ENCODE measurements around the gene EXOC4. TPM values are rescaled to one million over a fixed set of nuclear protein-coding genes. Genes with fewer than 3 reads are reported as not detected.

The EXOC4 gene
- total and polyA plus RNA-seq, 2 of the 8 experiments (the other 6 are each of a cell fraction or from before 2014, with no cell fraction given): 27.0 to 67.3 TPM

- no peak overlapping the region for H3K4me3 ChIP-seq (ENCODE audit: extremely low read depth in 1 of 4, insufficient read depth in 2 of 4, low read depth in 3 of 4, low read length in 4 of 4)
- H3K36me3 ChIP-seq (ENCODE audit: control insufficient read depth in 2 of 4, insufficient read depth in 4 of 4, low read length in 3 of 4): no peaks in the 10 kb centered on the region
- H3K9ac ChIP-seq (replicated peaks in 1 of 4; ENCODE audit: extremely low read depth in 1 of 4, low read depth in 3 of 4, low read length in 3 of 4): no peak overlapping the region
- H3K9me3 ChIP-seq (ENCODE audit: insufficient read depth in 2 of 2, low read depth in 1 of 2, low read length in 1 of 2): no peaks in the 10 kb centered on the region
- no peak overlapping the region for H2AFZ ChIP-seq (ENCODE audit: low read length)
- H3K4me1 ChIP-seq (replicated peaks in 1 of 4; ENCODE audit: control insufficient read depth in 3 of 4, insufficient read depth in 4 of 4, low read length in 3 of 4): no peaks in the 10 kb centered on the region
- H3K4ac ChIP-seq (replicated peaks; ENCODE audit: insufficient read length, low read depth, low read length): no peak overlapping the region
- H3K18ac ChIP-seq (ENCODE audit: extremely low read depth, low read length): no peak overlapping the region
- ChIA-PET POLR2A (ENCODE audit: partially characterized antibody) (no interaction called here), CTCF (ENCODE audit: partially characterized antibody) (interaction anchor here (1.1 to 2.7 kb wide), 2 partner anchors 11 to 15 kb away, joined by 8 to 9 read pairs; no protein-coding TSS in a partner anchor)
- H3K23me2 ChIP-seq (ENCODE audit: low read depth, low read length): no peaks in the 10 kb centered on the region
- H4K8ac ChIP-seq (ENCODE audit: extremely low read depth, insufficient read depth, low read length): no peak overlapping the region
- H3K79me2 ChIP-seq (ENCODE audit: control insufficient read depth in 1 of 2, insufficient read depth in 2 of 2, low read length in 2 of 2): no peaks in the 10 kb centered on the region
- no peaks in the 10 kb centered on the region for H3K79me1 ChIP-seq (ENCODE audit: low read depth, low read length)
- H3K4me2 ChIP-seq (ENCODE audit: insufficient read depth in 1 of 2, low read depth in 2 of 2, low read length in 2 of 2): no peak overlapping the region
- no peak overlapping the region for H2BK12ac ChIP-seq (ENCODE audit: low read depth, low read length)
- H2BK120ac ChIP-seq (replicated peaks; ENCODE audit: low read depth, low read length): no peak overlapping the region
- H4K20me1 ChIP-seq (replicated peaks in 1 of 2; ENCODE audit: control insufficient read depth in 1 of 2, insufficient read depth in 2 of 2, low read length in 2 of 2): no peaks in the 10 kb centered on the region
- H2AK5ac ChIP-seq (ENCODE audit: low read depth, low read length): no peak overlapping the region
- H4K5ac ChIP-seq (ENCODE audit: insufficient read length, low read depth, low read length): no peak overlapping the region
- H3K27ac ChIP-seq (ENCODE audit: low read depth, low read length): no peak overlapping the region
- no peak overlapping the region for H3K56ac ChIP-seq (replicated peaks; ENCODE audit: insufficient read length, low read depth, low read length)
- H3K27me3 ChIP-seq (replicated peaks in 1 of 4; ENCODE audit: control insufficient read depth in 3 of 4, extremely low read depth in 1 of 4, insufficient read depth in 3 of 4, low read length in 3 of 4): no peaks in the 10 kb centered on the region
- H3K14ac ChIP-seq (ENCODE audit: insufficient read length): no peak overlapping the region
- DNase-seq (ENCODE audit: low read depth in 1 of 2, low spot score in 2 of 2) (no peak), FAIRE-seq (no peak)
- 84% methylated on average over 13 of the region's 13 CpGs; no CpG with 5 or more reads in 1 of the 2 experiments for WGBS, 2 experiments (ENCODE audit: extremely low coverage in 1 of 2, insufficient coverage in 1 of 2, insufficient read length in 1 of 2, insufficient replicate concordance in 2 of 2, low coverage in 1 of 2, low lambda C conversion rate in 2 of 2, missing lambda C conversion rate in 1 of 2)
- H2BK20ac ChIP-seq (ENCODE audit: low read length): no peak overlapping the region
- H4K91ac ChIP-seq (replicated peaks; ENCODE audit: insufficient read length, low read length): no peak overlapping the region
- H2BK15ac ChIP-seq (ENCODE audit: low read length): no peak overlapping the region
- H3K23ac ChIP-seq (ENCODE audit: insufficient read length): no peak overlapping the region
- no peak overlapping the region for H2BK5ac ChIP-seq (ENCODE audit: low read depth, low read length)
- TF ChIP-seq CBX8 (IDR thresholded peaks at IDR 0.05; ENCODE audit: borderline replicate concordance, low read depth, low read length) (no peak), CTCF (IDR thresholded peaks at IDR 0.05; ENCODE audit: control extremely low read depth in 1 of 3, insufficient read depth in 1 of 3, low read depth in 1 of 3, low read length in 3 of 3) (no peak), JUN (IDR thresholded peaks at IDR 0.05; ENCODE audit: low read depth, low read length) (no peak), RBBP5 (IDR thresholded peaks at IDR 0.05; ENCODE audit: borderline replicate concordance, low read depth, low read length) (no peak), CREB1 (IDR thresholded peaks at IDR 0.05) (no peak), SIRT6 (IDR thresholded peaks at IDR 0.05; ENCODE audit: low read length) (no peak), ATF2 (IDR thresholded peaks at IDR 0.05; ENCODE audit: low read length) (no peak), HDAC2 (IDR thresholded peaks at IDR 0.05; ENCODE audit: borderline replicate concordance in 1 of 2, low read depth in 2 of 2, low read length in 2 of 2) (no peak), TEAD4 (IDR thresholded peaks at IDR 0.05; ENCODE audit: low read depth, low read length) (no peak)
These were observed 474.8 kb downstream of the EXOC4 start for GRCh38 chr7:133727476-133728214.
